WI38 (cell line): ENCODE data around the gene PGA3.
"Not testable (repeated sequence)": the region's sequence is repeated elsewhere in the genome, so short reads cannot be mapped to it uniquely, and the experiment has no call there.

ENCODE experiments used
- H3K4me3 ChIP-seq: 2 replicates; pipeline ENCODE4 v1.5.1; 2011; ENCODE audit warnings: low read depth, mild to moderate bottlenecking, control low read depth, low read length
- CTCF ChIP-seq: IDR thresholded peaks from 2 replicates; pipeline ENCODE4 v1.5.1; 2012; ENCODE audit warnings: low read depth, mild to moderate bottlenecking, control low read depth, low read length

PGA3 gene

GRCh38 chr11:61202950-61203746, at the start of gene PGA3:
PGA3 (plus strand) TSS chr11:61203515; CDS start chr11:61203565, 50 bp downstream.
- not testable (repeated sequence) for H3K4me3 ChIP-seq

GRCh38 chr11:61153593-61154095, 49.7 kb upstream of the PGA3 start:
- TF ChIP-seq CTCF = no peak
- peak overlapping the region; percentile 18 for H3K4me3 ChIP-seq

GRCh38 chr11:61154528-61154927, 48.8 kb upstream of the PGA3 start:
- no peak for TF ChIP-seq CTCF
- H3K4me3 ChIP-seq = no peak overlapping the region

- H3K4me3 ChIP-seq = no peak overlapping the region
- no peak for TF ChIP-seq CTCF
These were observed 48.0 kb upstream of the PGA3 start for GRCh38 chr11:61155312-61155711.

- no peak for TF ChIP-seq CTCF
- H3K4me3 ChIP-seq = no peak overlapping the region
These were observed 47.6 kb upstream of the PGA3 start for GRCh38 chr11:61155741-61156140.

GRCh38 chr11:61157743-61158142, 45.6 kb upstream of the PGA3 start:
- TF ChIP-seq CTCF = no peak
- no peak overlapping the region for H3K4me3 ChIP-seq

- peak overlapping the region; percentile 22 for H3K4me3 ChIP-seq
- no peak for TF ChIP-seq CTCF
These were observed 44.5 kb upstream of the PGA3 start for GRCh38 chr11:61158691-61159381.
